Pancreas (tissue), 10 donors: ENCODE measurements around the gene SLC6A15. TPM values are rescaled to one million over a fixed set of nuclear protein-coding genes. Genes with fewer than 3 reads are reported as not detected.
A peak's percentile ranks its signal among the peaks of the same experiment; 100 is the strongest.

Source experiments
- ATAC-seq, 4 donors: fragments of 200-7000 bp; cut with Tn5 transposase; one replicate each; pipeline versions ENCODE4 v1.8.0 to v1.9.1; 2020; ENCODE audit warnings: mild to moderate bottlenecking in 4 of 4, moderate library complexity in 4 of 4
- DNase-seq, 6 donors: peaks; one replicate each; pipeline ENCODE4 v3.0.0-alpha.2; 2020
- FAIRE-seq: peaks from 2 replicates; lab custom pipeline; 2012; peaks lifted over from hg19 to GRCh38; lab: Jason Lieb, UNC
- H3K27ac ChIP-seq, 4 donors: fragments of 200-600 bp; sonication (generic); 1 replicate in 3 of 4; 2 replicates in 1 of 4; pipeline versions ENCODE4 v1.5.0 to v1.8.0; 2020
- H3K27me3 ChIP-seq, 4 donors: fragments of 200-600 bp; one replicate each; pipeline ENCODE4 v1.8.0; 2021
- H3K36me3 ChIP-seq, 3 donors: fragments of 200-600 bp; sonication (generic) in 1 of 3; one replicate each; pipeline versions ENCODE4 v1.5.0 to v1.8.0; 2020 to 2021
- H3K4me1 ChIP-seq, 3 donors: fragments of 200-600 bp; one replicate each; pipeline ENCODE4 v1.8.0; 2021
- H3K4me3 ChIP-seq, 4 donors: fragments of 200-600 bp; sonication (generic) in 2 of 4; one replicate each; pipeline versions ENCODE4 v1.5.0 to v1.8.0; 2020 to 2021
- H3K9me3 ChIP-seq, 4 donors: fragments of 200-600 bp; one replicate each; pipeline ENCODE4 v1.8.0; 2021
- WGBS, 2 donors: extraction: QIAGEN DNeasy Blood & Tissue Kit; methylation state at CpG; one replicate each; pipeline ENCODE4 v1.1.7; 2013; 5-methylcytosine and 5-hydroxymethylcytosine counted together
- intact Hi-C, 3 donors: fragments of 100-400 bp; cut with DNase I; formaldehyde crosslinking; loops; one replicate each; pipeline versions ENCODE4 v1.11.1 to v1.14.2; 2022
- polyA plus RNA-seq, 2 donors: library from polyadenylated mRNA; stranded (reverse); fragments of 200-250 nt; gene quantifications; one replicate each; pipeline ENCODE4 v1.2.3, GENCODE V29; 2013
- total RNA-seq, 6 donors: library from RNA; stranded (reverse); fragmentation: NEBNext Ultra II Directional in 4 of 6; extraction: Animal tissue kit (Norgen Biotek cat#: 25700) in 4 of 6; gene quantifications; one replicate each; pipeline versions ENCODE4 v1.2.1 to v1.2.4, GENCODE V29; 2021 to 2023
- TF ChIP-seq, protein P1 (sequence below), 4 donors: fragments of 200-600 bp; sonication (generic) in 3 of 4; IDR thresholded peaks; one replicate each; pipeline versions ENCODE4 v1.5.0 to v1.8.0; 2021; ENCODE audit warnings: antibody characterized with exemption in 4 of 4
- donor health status: healthy with polysubstance abuse.
- donor health status: DM: no; HTN: no; CAD: no; lungs with moderate emphysema.
- donor health status: DM: no; HTN: no; CAD: no.
- donor health status: control.
- donor health status: control.
- donor health status: Bipolar disorder and iron deficiency.
- donor health status: DM: yes; HTN: yes; CAD: no.
- donor health status: DM: no; HTN: no; CAD: no.
- donor health status: DM: no; HTN: no; CAD: no.
- donor health status: DM: yes; HTN: yes; CAD: no.

SLC6A15 gene
- total and polyA plus RNA-seq, 8 donors = 0.07 TPM; not detected in 7

DNA sequence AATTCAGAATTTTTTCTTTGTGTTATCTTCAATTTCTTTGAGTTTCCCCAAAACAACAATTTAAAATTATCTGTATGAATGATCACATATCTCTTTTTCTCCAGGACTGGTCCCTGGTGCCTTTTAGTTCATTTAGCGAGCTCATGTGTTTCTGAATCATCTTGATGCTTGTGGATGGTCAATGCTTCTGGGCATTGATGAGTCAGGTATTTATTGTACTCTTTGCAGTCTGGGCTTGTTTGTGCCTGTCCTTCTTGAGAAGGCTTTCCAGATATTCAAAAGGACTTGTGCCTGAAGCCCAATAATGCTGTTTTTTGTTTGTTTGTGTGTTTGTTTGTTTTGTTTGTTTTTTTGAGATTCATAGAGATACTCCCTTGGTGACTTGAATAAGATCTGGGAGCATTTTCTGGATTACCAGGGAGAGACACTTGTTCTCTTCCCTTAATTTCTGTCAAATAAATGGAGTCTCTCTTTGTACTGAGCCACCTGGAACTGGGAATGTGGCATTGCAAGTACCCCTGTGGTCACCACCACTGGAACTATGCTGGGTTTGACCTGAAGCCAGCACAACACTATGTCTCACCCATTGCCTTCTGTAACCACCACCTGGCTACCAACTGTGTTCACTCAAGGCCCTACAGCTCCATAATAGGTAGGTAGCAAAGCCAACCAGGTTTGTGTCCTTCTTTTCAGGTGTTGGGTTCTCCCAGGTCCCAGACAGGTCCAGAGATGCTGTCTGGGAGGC is 56.3 kb downstream of the SLC6A15 start:
- Histone ChIP-seq H3K9me3 (no peaks in the 10 kb centered on the region), H3K4me3 (no peak overlapping the region), H3K4me1 (no peaks in the 10 kb centered on the region), H3K27ac (no peak overlapping the region), H3K36me3 (no peaks in the 10 kb centered on the region), H3K27me3 (no peaks in the 10 kb centered on the region)
- DNase-seq (no peak), FAIRE-seq (no peak), ATAC-seq (no peak)
- TF ChIP-seq, protein P1, sequence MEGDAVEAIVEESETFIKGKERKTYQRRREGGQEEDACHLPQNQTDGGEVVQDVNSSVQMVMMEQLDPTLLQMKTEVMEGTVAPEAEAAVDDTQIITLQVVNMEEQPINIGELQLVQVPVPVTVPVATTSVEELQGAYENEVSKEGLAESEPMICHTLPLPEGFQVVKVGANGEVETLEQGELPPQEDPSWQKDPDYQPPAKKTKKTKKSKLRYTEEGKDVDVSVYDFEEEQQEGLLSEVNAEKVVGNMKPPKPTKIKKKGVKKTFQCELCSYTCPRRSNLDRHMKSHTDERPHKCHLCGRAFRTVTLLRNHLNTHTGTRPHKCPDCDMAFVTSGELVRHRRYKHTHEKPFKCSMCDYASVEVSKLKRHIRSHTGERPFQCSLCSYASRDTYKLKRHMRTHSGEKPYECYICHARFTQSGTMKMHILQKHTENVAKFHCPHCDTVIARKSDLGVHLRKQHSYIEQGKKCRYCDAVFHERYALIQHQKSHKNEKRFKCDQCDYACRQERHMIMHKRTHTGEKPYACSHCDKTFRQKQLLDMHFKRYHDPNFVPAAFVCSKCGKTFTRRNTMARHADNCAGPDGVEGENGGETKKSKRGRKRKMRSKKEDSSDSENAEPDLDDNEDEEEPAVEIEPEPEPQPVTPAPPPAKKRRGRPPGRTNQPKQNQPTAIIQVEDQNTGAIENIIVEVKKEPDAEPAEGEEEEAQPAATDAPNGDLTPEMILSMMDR (IDR thresholded peaks at IDR 0.05) = no peak
- intact Hi-C loops = no loop called here
- 64 to 71% methylated on average over 1 of the region's 1 CpG for WGBS, 2 donors

DNA sequence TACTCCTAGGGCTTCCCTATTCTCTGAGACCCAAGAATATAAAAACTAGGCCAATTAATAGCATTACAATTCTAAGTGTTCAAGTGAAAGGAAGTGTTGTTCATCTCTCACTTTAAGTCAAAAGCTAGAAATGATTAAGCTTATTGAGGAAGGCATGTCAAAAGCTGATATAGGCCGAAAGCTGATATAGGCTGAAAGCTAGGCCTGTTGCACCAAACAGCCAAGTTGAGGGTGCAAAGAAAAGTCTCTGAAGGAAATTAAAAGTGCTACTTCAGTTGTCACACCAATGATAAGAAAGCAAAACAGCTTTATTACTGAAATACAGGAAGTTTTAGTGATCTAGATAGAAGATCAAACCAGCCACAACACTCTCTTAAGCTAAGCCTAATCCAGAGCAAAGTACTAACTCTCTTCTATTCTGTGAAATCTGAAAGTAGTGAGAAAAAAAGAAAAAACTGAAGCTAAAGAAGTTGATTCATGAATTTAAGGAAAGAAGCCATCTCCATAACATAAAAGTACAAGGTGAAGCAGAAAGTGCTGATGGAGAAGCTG is 68.9 kb downstream of the SLC6A15 start:
- H3K9me3 ChIP-seq = no peaks in the 10 kb centered on the region
- intact Hi-C loops = no loop called here
- H3K27me3 ChIP-seq = peaks cover 0 to 3% (median 0%) of the 10 kb centered on the region in 4 donors
- TF ChIP-seq, protein P1 (IDR thresholded peaks at IDR 0.05) = no peak
- H3K27ac ChIP-seq = no peak overlapping the region
- ATAC-seq (no peak), DNase-seq (no peak), FAIRE-seq (no peak)
- no peak overlapping the region for H3K4me3 ChIP-seq
- H3K36me3 ChIP-seq = no peaks in the 10 kb centered on the region
- WGBS, 2 donors = 73 to 81% methylated on average over 1 of the region's 1 CpG
- H3K4me1 ChIP-seq = no peaks in the 10 kb centered on the region

DNA sequence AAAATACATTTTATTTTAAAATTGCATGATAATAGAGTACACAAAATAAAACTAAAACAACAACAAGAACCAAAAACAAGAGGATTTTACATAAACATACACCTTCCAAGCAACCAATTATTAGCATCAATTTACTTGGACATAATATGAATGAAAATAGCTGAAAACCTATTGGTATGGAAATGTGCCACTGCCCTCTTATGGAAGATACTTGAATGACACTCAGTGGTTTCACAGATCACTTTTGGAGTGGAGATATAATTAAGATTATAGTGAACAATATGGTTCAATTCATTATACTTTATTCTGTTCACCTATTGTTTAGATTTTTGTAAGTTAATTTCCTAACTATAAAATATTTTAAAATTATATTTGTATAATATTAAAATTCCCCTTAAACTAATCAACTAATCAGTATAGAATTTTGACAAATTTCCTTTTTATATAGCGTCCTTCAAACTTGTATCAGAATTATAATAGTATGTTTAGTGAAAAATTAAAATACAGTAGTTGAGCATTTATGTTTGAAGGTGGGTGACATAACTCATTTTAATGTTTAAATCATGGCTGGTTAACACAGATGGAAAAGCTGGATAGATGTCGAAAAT is 70.1 kb downstream of the SLC6A15 start:
- ATAC-seq = peak in 1 of 4 donors; percentile 39
- TF ChIP-seq, protein P1 (IDR thresholded peaks at IDR 0.05) = peak in 2 of 4 donors; percentile 28 to 45
- H3K27me3 ChIP-seq = peaks cover 0 to 1% (median 0%) of the 10 kb centered on the region in 4 donors
- peak; percentile 90 for FAIRE-seq
- H3K36me3 ChIP-seq = no peaks in the 10 kb centered on the region
- H3K9me3 ChIP-seq = no peaks in the 10 kb centered on the region
- H3K4me3 ChIP-seq = no peak overlapping the region
- 86 to 88% methylated on average over 2 of the region's 2 CpGs for WGBS, 2 donors
- DNase-seq = no peak
- H3K4me1 ChIP-seq = no peaks in the 10 kb centered on the region
- intact Hi-C loops = no loop called here
- H3K27ac ChIP-seq = no peak overlapping the region

DNA sequence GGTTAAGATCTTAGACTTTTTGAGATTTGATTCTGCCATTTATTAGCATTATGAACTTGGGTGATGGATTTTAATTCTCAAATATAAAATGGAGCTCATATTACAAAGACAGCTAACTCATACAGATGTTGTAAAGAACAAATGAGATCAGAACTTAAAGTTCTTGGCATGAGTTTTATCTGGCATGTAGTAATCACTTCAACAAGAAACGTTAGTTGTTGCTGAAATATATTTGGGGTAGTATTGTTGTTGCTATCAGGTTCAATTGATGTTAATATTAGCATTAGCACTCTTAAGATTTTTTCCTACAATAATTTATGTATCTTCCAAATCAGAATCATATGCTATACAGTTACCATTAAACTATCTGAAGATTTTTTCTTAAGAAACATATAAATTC is 71.0 kb downstream of the SLC6A15 start:
- Histone ChIP-seq H3K4me1 (no peaks in the 10 kb centered on the region), H3K36me3 (no peaks in the 10 kb centered on the region), H3K9me3 (no peaks in the 10 kb centered on the region), H3K27ac (no peak overlapping the region), H3K4me3 (no peak overlapping the region), H3K27me3 (no peaks in the 10 kb centered on the region)
- DNase-seq (no peak), FAIRE-seq (peak; percentile 34), ATAC-seq (no peak)
- intact Hi-C loops = no loop called here
- TF ChIP-seq, protein P1 (IDR thresholded peaks at IDR 0.05) = no peak
- WGBS, 2 donors = 12% methylated on average over 1 of the region's 1 CpG

DNA sequence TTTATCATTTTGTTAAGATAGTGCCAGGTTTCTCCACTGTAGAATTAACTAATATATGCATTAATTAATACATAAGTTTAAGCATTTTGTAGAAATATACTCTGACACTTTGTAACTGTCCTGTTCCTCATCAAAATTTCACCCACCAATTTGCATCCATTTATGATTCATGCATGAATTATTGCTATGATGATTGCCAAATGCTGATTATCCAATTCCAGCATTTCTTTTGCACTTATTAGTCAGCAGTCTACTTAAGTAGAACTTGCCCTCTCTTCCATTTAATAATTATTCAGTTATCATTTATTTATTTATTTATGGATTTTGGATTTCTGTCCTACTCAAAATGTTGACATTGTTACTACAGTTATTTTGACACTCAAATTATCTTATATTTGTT is 72.2 kb downstream of the SLC6A15 start:
- Histone ChIP-seq H3K36me3 (no peaks in the 10 kb centered on the region), H3K27ac (no peak overlapping the region), H3K9me3 (no peaks in the 10 kb centered on the region), H3K4me3 (no peak overlapping the region), H3K27me3 (no peaks in the 10 kb centered on the region), H3K4me1 (no peaks in the 10 kb centered on the region)
- FAIRE-seq = no peak
- no peak for ATAC-seq
- intact Hi-C loops = no loop called here
- DNase-seq = no peak
- TF ChIP-seq, protein P1 (IDR thresholded peaks at IDR 0.05) = no peak
